ENCODE measurements around the gene HOXC5. TPM values are rescaled to one million over a fixed set of nuclear protein-coding genes. Genes with fewer than 3 reads are reported as not detected.

Gene HOXC5
- polyA plus RNA-seq, 2 of the 4 experiments (the other 2 are of a cell fraction) = 0.41 to 0.98 TPM

DNA sequence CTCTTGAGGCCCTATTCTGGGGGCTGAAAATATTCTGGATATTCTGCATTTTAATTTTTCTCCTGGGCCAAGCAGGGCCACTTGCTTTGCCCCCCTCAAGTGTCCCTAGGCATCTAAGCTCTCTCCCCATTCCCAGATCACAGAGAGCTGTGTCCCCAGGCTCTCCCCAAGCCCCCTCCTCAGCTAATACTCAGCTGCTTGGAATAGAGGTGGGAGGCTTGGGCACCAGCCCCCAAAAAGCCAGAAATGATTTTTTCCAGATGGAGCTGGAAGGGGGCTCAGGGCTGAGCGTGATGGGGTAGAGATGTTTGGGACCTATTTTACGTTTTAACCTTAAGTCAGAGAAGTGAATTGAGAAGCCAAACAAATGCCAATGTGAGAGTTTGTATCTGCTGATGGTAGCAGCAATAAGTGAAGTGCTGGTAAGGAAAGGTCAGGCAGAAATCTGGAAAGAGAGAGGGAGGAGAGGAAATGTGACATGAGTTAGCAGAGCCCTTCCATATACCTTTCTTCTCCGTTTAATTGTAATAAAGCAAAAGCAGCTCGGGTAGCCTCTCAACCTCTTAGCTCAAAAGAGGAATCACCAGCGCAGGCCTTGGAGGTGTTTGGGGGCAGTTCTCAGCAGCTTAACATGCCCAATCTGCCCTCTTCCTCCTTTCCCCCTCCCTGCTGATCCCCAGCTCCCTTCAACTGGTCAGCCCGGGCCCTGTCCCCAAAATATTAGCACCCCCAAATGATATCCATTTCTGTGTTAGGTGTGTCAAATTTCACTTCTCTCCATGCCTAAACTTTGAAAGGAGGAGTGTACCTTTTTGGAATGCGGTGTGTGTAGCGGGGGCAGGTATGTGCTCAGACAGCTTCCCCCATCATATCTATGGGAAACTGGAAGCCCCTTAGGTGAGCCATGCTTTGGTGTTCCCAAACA, 9.6 kb upstream of the HOXC5 start (continued):
- TF ChIP-seq, protein P1, sequence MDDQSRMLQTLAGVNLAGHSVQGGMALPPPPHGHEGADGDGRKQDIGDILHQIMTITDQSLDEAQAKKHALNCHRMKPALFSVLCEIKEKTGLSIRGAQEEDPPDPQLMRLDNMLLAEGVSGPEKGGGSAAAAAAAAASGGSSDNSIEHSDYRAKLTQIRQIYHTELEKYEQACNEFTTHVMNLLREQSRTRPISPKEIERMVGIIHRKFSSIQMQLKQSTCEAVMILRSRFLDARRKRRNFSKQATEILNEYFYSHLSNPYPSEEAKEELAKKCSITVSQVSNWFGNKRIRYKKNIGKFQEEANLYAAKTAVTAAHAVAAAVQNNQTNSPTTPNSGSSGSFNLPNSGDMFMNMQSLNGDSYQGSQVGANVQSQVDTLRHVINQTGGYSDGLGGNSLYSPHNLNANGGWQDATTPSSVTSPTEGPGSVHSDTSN (IDR thresholded peaks at IDR 0.05) = no peak
- TF ChIP-seq ESRRA (IDR thresholded peaks at IDR 0.05; ENCODE audit: borderline replicate concordance, low read length) (no peak), CEBPB (IDR thresholded peaks at IDR 0.05) (no peak), ZFP36 (IDR thresholded peaks at IDR 0.05; ENCODE audit: borderline replicate concordance, partially characterized antibody) (no peak)

GRCh38 chr12:54024127-54024526, 8.7 kb upstream of the HOXC5 start:
- no peak for FAIRE-seq

GRCh38 chr12:54024581-54025305, 8.1 kb upstream of the HOXC5 start:
- ChIA-PET CTCF (interaction anchor here (0.6 to 27.9 kb wide), 11 partner anchors 7 to 192 kb away, joined by 3 to 476 read pairs (median 8); partner anchors contain the start of genes HOXC5, HOXC8 and SMUG1), POLR2A (interaction anchor here (1.1 kb wide), 1 partner anchor 15 kb away, joined by 5 read pairs; the partner anchor contains the start of gene HOXC8)
- ATAC-seq (no peak), DNase-seq (ENCODE audit: low read depth in 1 of 2, low spot score in 1 of 2) (no peak), FAIRE-seq (no peak)
- H3K4me1 ChIP-seq = peaks cover 34% of the 10 kb centered on the region
- no peak overlapping the region for H3K4me3 ChIP-seq
- H3K9me3 ChIP-seq = no peaks in the 10 kb centered on the region
- H3K27ac ChIP-seq = no peak overlapping the region
- 69% methylated on average over 5 of the region's 5 CpGs for WGBS (ENCODE audit: missing lambda C conversion rate)
- H3K4me2 ChIP-seq = no peak overlapping the region
- TF ChIP-seq MAX (IDR thresholded peaks at IDR 0.05) = no peak
- no peak for TF ChIP-seq GATA3 (IDR thresholded peaks at IDR 0.05; ENCODE audit: borderline replicate concordance)
- no peak for TF ChIP-seq HEYL (CRISPR knock-in tag; IDR thresholded peaks at IDR 0.05)
- TF ChIP-seq, protein P1 (IDR thresholded peaks at IDR 0.05) = no peak
- no peak for TF ChIP-seq E2F6 (IDR thresholded peaks at IDR 0.05; ENCODE audit: borderline replicate concordance, low read depth)
- TF ChIP-seq BHLHE40 (IDR thresholded peaks at IDR 0.05; ENCODE audit: low read depth, low read length) = no peak
- TF ChIP-seq, protein P2, sequence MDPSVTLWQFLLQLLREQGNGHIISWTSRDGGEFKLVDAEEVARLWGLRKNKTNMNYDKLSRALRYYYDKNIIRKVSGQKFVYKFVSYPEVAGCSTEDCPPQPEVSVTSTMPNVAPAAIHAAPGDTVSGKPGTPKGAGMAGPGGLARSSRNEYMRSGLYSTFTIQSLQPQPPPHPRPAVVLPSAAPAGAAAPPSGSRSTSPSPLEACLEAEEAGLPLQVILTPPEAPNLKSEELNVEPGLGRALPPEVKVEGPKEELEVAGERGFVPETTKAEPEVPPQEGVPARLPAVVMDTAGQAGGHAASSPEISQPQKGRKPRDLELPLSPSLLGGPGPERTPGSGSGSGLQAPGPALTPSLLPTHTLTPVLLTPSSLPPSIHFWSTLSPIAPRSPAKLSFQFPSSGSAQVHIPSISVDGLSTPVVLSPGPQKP (IDR thresholded peaks at IDR 0.05; ENCODE audit: low read depth, low read length) = no peak
- no peak for TF ChIP-seq CHD4 (IDR thresholded peaks at IDR 0.05; ENCODE audit: borderline replicate concordance)
- TF ChIP-seq EP300 (IDR thresholded peaks at IDR 0.05) = no peak
- no peak for TF ChIP-seq HOXA7 (CRISPR knock-in tag; IDR thresholded peaks at IDR 0.05)
- TF ChIP-seq, protein P3, sequence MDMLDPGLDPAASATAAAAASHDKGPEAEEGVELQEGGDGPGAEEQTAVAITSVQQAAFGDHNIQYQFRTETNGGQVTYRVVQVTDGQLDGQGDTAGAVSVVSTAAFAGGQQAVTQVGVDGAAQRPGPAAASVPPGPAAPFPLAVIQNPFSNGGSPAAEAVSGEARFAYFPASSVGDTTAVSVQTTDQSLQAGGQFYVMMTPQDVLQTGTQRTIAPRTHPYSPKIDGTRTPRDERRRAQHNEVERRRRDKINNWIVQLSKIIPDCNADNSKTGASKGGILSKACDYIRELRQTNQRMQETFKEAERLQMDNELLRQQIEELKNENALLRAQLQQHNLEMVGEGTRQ (IDR thresholded peaks at IDR 0.05) = no peak
- TF ChIP-seq TFCP2L1 (CRISPR knock-in tag; IDR thresholded peaks at IDR 0.05) = no peak

More at GRCh38 chr12:54024127-54024526, 8.7 kb upstream of the HOXC5 start:
- Histone ChIP-seq H3K4me1 (peaks cover 40% of the 10 kb centered on the region), H3K27ac (no peak overlapping the region), H3K4me3 (no peak overlapping the region), H3K4me2 (no peak overlapping the region), H3K9me3 (no peaks in the 10 kb centered on the region)
- no peak for ATAC-seq
- ChIA-PET CTCF (interaction anchor here (1.0 to 27.9 kb wide), 10 partner anchors 8 to 192 kb away, joined by 3 to 476 read pairs (median 16); partner anchors contain the start of genes HOXC5, HOXC8 and SMUG1), POLR2A (interaction anchor here (1.1 kb wide), 1 partner anchor 15 kb away, joined by 5 read pairs; the partner anchor contains the start of gene HOXC8)
- no peak for DNase-seq (ENCODE audit: low read depth in 1 of 2, low spot score in 1 of 2)
- no peak for TF ChIP-seq CBX8 (IDR thresholded peaks at IDR 0.05)
- TF ChIP-seq CHD4 (IDR thresholded peaks at IDR 0.05; ENCODE audit: borderline replicate concordance) = no peak
- TF ChIP-seq BHLHE40 (IDR thresholded peaks at IDR 0.05; ENCODE audit: low read depth, low read length) = no peak
- TF ChIP-seq ZSCAN20 (CRISPR knock-in tag; IDR thresholded peaks at IDR 0.05) = no peak
- TF ChIP-seq EHF (CRISPR knock-in tag; IDR thresholded peaks at IDR 0.05) = no peak
- TF ChIP-seq RARB (CRISPR knock-in tag; IDR thresholded peaks at IDR 0.05) = no peak
- no peak for TF ChIP-seq JUNB (IDR thresholded peaks at IDR 0.05)
- no peak for TF ChIP-seq SREBF2 (IDR thresholded peaks at IDR 0.05)
- TF ChIP-seq, protein P1 (IDR thresholded peaks at IDR 0.05) = no peak
- no peak for TF ChIP-seq BCL3 (IDR thresholded peaks at IDR 0.05)
- WGBS (ENCODE audit: missing lambda C conversion rate) = 88% methylated on average over 17 of the region's 17 CpGs
